ENCODE results near the gene TTLL11. TPM values are rescaled to one million over a fixed set of nuclear protein-coding genes. Genes with fewer than 3 reads are reported as not detected.
"Not testable (repeated sequence)": the region's sequence is repeated elsewhere in the genome, so short reads cannot be mapped to it uniquely, and the experiment has no call there.

The TTLL11 gene
- total RNA-seq, 1 experiment from 2014 or later = 3.8 TPM

GRCh38 chr9:121912812-121913627 is 180.1 kb downstream of the TTLL11 start:
- H3K4me1 ChIP-seq (replicated peaks) = no peaks in the 10 kb centered on the region
- no peak for DNase-seq (ENCODE audit: low read depth in 1 of 2, low spot score in 2 of 2)
- H3K27me3 ChIP-seq (replicated peaks) = no peaks in the 10 kb centered on the region
- no peaks in the 10 kb centered on the region for H3K9me3 ChIP-seq (replicated peaks)
- no peak overlapping the region for H3K27ac ChIP-seq
- H3K4me3 ChIP-seq = no peak overlapping the region
- no peaks in the 10 kb centered on the region for H3K36me3 ChIP-seq

GRCh38 chr9:121910491-121911040 is 182.5 kb downstream of the TTLL11 start:
- DNase-seq (ENCODE audit: low read depth in 1 of 2, low spot score in 2 of 2) = no peak
- H3K9me3 ChIP-seq (replicated peaks) = no peaks in the 10 kb centered on the region
- no peaks in the 10 kb centered on the region for H3K27me3 ChIP-seq (replicated peaks)

DNA sequence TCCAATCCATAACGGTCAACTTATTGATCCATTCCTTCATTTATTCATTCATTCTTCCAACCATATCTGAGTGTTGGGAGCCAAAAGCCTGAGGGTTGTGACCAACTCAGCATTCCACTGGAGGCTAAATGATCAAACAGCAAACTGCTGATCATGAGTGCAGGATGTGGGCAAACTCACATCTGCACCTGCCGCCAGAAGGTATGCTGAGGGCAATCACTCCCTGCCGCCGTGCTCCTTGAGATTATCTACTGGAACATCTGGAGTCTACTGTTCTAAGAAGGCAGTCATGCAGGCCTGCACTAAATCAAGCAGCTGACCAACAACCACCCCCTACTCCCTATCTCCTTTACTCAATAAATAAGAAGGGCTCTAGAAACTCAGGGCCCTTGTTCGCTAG is 184.0 kb downstream of the TTLL11 start:
- Histone ChIP-seq H3K27me3 (replicated peaks) (no peaks in the 10 kb centered on the region), H3K4me3 (no peak overlapping the region), H3K4me1 (replicated peaks) (no peaks in the 10 kb centered on the region), H3K36me3 (no peaks in the 10 kb centered on the region), H3K27ac (no peak overlapping the region), H3K9me3 (replicated peaks) (no peaks in the 10 kb centered on the region)
- no peak for DNase-seq (ENCODE audit: low read depth in 1 of 2, low spot score in 2 of 2)

More at GRCh38 chr9:121910491-121911040, 182.5 kb downstream of the TTLL11 start:
- Histone ChIP-seq H3K4me3 (no peak overlapping the region), H3K27ac (no peak overlapping the region), H3K36me3 (no peaks in the 10 kb centered on the region), H3K4me1 (replicated peaks) (no peaks in the 10 kb centered on the region)

GRCh38 chr9:121906074-121906870 is 186.8 kb downstream of the TTLL11 start:
- Histone ChIP-seq H3K4me1 (replicated peaks) (peaks cover 3% of the 10 kb centered on the region; the same call in 1 of the 2 replicates), H3K9me3 (replicated peaks) (no peaks in the 10 kb centered on the region), H3K27ac (no peak overlapping the region), H3K27me3 (replicated peaks) (no peaks in the 10 kb centered on the region), H3K4me3 (no peak overlapping the region), H3K36me3 (no peaks in the 10 kb centered on the region)
- no peak for DNase-seq (ENCODE audit: low read depth in 1 of 2, low spot score in 2 of 2)

GRCh38 chr9:121902461-121903135 is 190.5 kb downstream of the TTLL11 start:
- H3K36me3 ChIP-seq = no peaks in the 10 kb centered on the region
- no peak overlapping the region for H3K27ac ChIP-seq
- DNase-seq (ENCODE audit: low read depth in 1 of 2, low spot score in 2 of 2) = peak in 1 of 2 experiments; percentile 25
- no peak overlapping the region for H3K4me3 ChIP-seq
- no peaks in the 10 kb centered on the region for H3K27me3 ChIP-seq (replicated peaks)
- peaks cover 3% of the 10 kb centered on the region; the same call in 1 of the 2 replicates for H3K4me1 ChIP-seq (replicated peaks)
- H3K9me3 ChIP-seq (replicated peaks) = peaks cover 6% of the 10 kb centered on the region; the same call in 1 of the 2 replicates

GRCh38 chr9:121901616-121902015 is 191.5 kb downstream of the TTLL11 start:
- DNase-seq (ENCODE audit: low read depth in 1 of 2, low spot score in 2 of 2) = no peak
- peaks cover 6% of the 10 kb centered on the region; the same call in 1 of the 2 replicates for H3K9me3 ChIP-seq (replicated peaks)
- no peaks in the 10 kb centered on the region for H3K27me3 ChIP-seq (replicated peaks)
- no peak overlapping the region for H3K4me3 ChIP-seq
- no peaks in the 10 kb centered on the region for H3K36me3 ChIP-seq
- no peak overlapping the region for H3K27ac ChIP-seq
- H3K4me1 ChIP-seq (replicated peaks) = peaks cover 3% of the 10 kb centered on the region; the same call in 1 of the 2 replicates

DNA sequence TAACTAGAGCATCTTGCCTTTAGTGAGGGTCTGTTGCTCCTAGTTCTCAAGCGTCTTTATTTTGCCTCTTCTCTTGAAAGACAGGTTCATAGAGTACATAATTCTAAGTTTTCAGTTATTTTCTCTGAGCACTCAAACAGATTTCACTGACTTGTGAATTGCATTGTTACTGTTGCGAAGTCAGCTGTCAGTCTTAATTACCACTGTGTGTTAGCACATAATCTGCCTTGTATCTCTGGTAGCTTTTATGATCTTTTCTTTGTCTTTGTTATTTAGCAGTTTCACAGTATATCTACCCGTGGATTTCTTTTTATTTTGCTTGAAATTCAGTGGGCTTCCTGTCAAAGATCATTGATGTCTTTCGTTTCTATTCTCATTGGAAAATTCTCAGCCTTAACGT is 192.9 kb downstream of the TTLL11 start:
- Histone ChIP-seq H3K9me3 (replicated peaks) (peaks cover 6% of the 10 kb centered on the region; the same call in 1 of the 2 replicates), H3K27me3 (replicated peaks) (no peaks in the 10 kb centered on the region), H3K36me3 (no peaks in the 10 kb centered on the region), H3K4me1 (replicated peaks) (peaks cover 3% of the 10 kb centered on the region; the same call in 1 of the 2 replicates), H3K4me3 (no peak overlapping the region), H3K27ac (no peak overlapping the region)
- no peak for DNase-seq (ENCODE audit: low read depth in 1 of 2, low spot score in 2 of 2)

GRCh38 chr9:121898856-121899255 is 194.3 kb downstream of the TTLL11 start:
- peaks cover 6% of the 10 kb centered on the region; the same call in 1 of the 2 replicates for H3K9me3 ChIP-seq (replicated peaks)
- no peak overlapping the region for H3K27ac ChIP-seq
- peaks cover 3% of the 10 kb centered on the region; the same call in 1 of the 2 replicates for H3K4me1 ChIP-seq (replicated peaks)
- no peak for DNase-seq (ENCODE audit: low read depth in 1 of 2, low spot score in 2 of 2)
- no peak overlapping the region for H3K4me3 ChIP-seq
- no peaks in the 10 kb centered on the region for H3K36me3 ChIP-seq
- no peaks in the 10 kb centered on the region for H3K27me3 ChIP-seq (replicated peaks)

DNA sequence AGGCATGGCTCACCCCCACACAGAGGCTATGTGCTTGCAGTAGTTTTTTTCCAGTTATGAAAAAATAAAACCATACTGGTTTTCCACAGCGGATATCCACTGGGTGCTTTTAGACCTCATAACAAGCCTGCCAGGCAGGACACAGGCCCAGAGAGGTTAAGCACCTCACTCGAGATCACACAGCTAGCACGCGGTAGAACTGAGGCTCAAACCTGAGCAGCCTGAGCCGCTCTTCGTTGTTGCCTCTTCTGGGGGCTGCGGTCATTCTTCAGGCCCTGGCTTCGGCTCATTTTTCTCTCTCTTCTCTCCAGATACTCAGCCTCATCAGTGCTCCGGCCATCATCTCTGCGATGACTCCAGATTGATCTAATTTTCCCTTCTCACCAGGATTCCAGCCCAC is 196.0 kb downstream of the TTLL11 start:
- H3K4me3 ChIP-seq = no peak overlapping the region
- H3K4me1 ChIP-seq (replicated peaks) = no peaks in the 10 kb centered on the region
- peaks cover 6% of the 10 kb centered on the region; the same call in 1 of the 2 replicates for H3K9me3 ChIP-seq (replicated peaks)
- DNase-seq (ENCODE audit: low read depth in 1 of 2, low spot score in 2 of 2) = no peak
- no peaks in the 10 kb centered on the region for H3K36me3 ChIP-seq
- no peak overlapping the region for H3K27ac ChIP-seq
- H3K27me3 ChIP-seq (replicated peaks) = no peaks in the 10 kb centered on the region

DNA sequence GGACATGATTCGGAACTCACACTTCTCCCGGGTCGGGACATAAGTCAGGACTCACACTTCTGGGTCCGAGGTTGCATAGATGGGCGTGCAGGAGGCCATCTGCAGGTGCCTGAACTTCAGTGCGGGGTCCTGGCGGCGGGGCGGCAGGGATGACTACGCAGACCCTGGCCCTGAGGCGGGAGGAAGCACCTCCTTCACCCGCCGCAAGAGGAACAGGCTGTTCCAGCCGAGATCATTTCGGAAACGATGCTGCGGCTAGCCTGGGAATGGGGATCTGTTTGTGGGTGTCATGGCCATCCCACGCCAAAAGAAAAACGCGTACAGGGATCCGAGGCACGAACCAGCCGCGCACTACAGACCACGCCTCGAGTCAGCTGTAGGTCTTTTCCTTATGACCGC is 196.6 kb downstream of the TTLL11 start:
- Histone ChIP-seq H3K9me3 (replicated peaks) (peaks cover 6% of the 10 kb centered on the region; the same call in 1 of the 2 replicates), H3K27me3 (replicated peaks) (no peaks in the 10 kb centered on the region), H3K27ac (no peak overlapping the region), H3K4me1 (replicated peaks) (no peaks in the 10 kb centered on the region), H3K36me3 (no peaks in the 10 kb centered on the region), H3K4me3 (no peak overlapping the region)
- DNase-seq (ENCODE audit: low read depth in 1 of 2, low spot score in 2 of 2) = no peak

DNA sequence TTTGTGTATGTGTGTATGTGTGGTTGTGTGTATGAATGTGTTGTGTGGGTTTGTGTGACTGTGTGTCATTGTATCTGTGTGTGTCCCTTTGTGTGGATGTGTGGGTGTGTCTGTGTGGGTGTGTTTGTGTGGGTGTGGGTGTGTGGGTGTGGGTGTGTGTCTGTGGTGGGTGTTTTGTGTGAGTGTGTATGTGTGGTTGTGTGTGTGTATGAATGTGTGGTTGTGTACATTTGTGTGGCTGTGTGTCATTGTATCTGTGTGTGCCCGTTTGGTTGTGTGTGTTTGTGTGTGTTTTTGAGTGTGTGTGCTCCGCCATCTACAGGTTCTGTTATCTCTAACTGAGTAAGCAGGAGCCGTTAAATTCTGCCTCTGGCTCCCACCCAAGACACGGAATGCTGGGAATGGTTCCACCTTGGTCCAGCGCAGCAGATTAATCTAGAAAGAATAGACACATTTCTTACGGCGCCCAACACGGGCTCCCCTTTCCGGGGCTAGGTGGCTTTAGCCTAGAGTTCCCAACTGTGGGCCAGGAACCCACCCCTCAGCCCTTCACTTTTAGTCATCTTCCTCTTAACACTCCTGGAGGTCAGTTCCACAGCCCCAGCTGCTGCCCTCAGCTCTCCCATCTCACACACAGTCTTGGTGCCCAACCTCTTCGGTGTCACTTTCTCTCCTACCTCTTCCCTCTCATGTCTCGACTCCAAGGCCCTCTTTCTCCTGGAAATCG is 197.1 kb downstream of the TTLL11 start:
- Histone ChIP-seq H3K4me1 (replicated peaks) (no peaks in the 10 kb centered on the region), H3K27ac (no peak overlapping the region), H3K4me3 (no peak overlapping the region), H3K9me3 (replicated peaks) (peaks cover 6% of the 10 kb centered on the region; the same call in 1 of the 2 replicates), H3K27me3 (replicated peaks) (no peaks in the 10 kb centered on the region), H3K36me3 (no peaks in the 10 kb centered on the region)
- DNase-seq (ENCODE audit: low read depth in 1 of 2, low spot score in 2 of 2) = no peak

GRCh38 chr9:121895358-121895757 is 197.8 kb downstream of the TTLL11 start:
- Histone ChIP-seq H3K36me3 (no peaks in the 10 kb centered on the region), H3K27me3 (replicated peaks) (no peaks in the 10 kb centered on the region), H3K4me3 (no peak overlapping the region), H3K9me3 (replicated peaks) (peaks cover 6% of the 10 kb centered on the region; the same call in 1 of the 2 replicates), H3K27ac (no peak overlapping the region), H3K4me1 (replicated peaks) (no peaks in the 10 kb centered on the region)
- no peak for DNase-seq (ENCODE audit: low read depth in 1 of 2, low spot score in 2 of 2)

- not testable (repeated sequence) for DNase-seq (ENCODE audit: low read depth in 1 of 2, low spot score in 2 of 2); H3K27me3 ChIP-seq (replicated peaks); H3K4me1 ChIP-seq (replicated peaks); H3K27ac ChIP-seq; H3K36me3 ChIP-seq; H3K4me3 ChIP-seq; H3K9me3 ChIP-seq (replicated peaks)
Observed at GRCh38 chr9:121894380-121894779, 198.7 kb downstream of the TTLL11 start.
